Measurements from ENCODE around the gene HSPA8. TPM values are rescaled to one million over a fixed set of nuclear protein-coding genes. Genes with fewer than 3 reads are reported as not detected.

The HSPA8 gene
- total and polyA plus RNA-seq, 2 of the 8 experiments (the other 6 are each of a cell fraction or from before 2014, with no cell fraction given): 1,491 to 2,155 TPM

DNA sequence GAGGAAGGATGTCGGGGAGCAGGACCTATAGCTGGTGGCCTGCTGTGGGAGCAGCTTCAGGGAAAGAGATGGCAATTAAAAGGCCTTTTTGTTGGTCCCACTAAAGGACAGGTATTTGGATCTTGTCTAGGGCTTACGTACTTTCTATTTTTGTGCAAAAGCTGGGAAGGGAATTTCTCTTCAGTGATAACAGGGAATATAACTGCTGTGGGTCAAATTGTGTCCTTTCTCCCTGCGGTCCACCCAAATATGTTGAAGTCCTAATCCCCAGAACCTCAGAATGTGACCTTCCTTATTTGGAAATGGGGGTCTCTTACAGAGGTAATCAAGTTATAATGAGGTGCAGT is 14.0 kb downstream of the HSPA8 start:
- Histone ChIP-seq H4K5ac (ENCODE audit: insufficient read length, low read depth, low read length) (no peak overlapping the region), H4K20me1 (replicated peaks in 1 of 2; ENCODE audit: control insufficient read depth in 1 of 2, insufficient read depth in 2 of 2, low read length in 2 of 2) (no peaks in the 10 kb centered on the region), H2BK15ac (ENCODE audit: low read length) (no peak overlapping the region), H2BK12ac (ENCODE audit: low read depth, low read length) (no peak overlapping the region), H3K27me3 (replicated peaks in 1 of 4; ENCODE audit: control insufficient read depth in 3 of 4, extremely low read depth in 1 of 4, insufficient read depth in 3 of 4, low read length in 3 of 4) (no peaks in the 10 kb centered on the region), H2AK5ac (ENCODE audit: low read depth, low read length) (no peak overlapping the region), H3K4me2 (ENCODE audit: insufficient read depth in 1 of 2, low read depth in 2 of 2, low read length in 2 of 2) (no peak overlapping the region), H3K23me2 (ENCODE audit: low read depth, low read length) (no peaks in the 10 kb centered on the region), H3K4me1 (replicated peaks in 1 of 4; ENCODE audit: control insufficient read depth in 3 of 4, insufficient read depth in 4 of 4, low read length in 3 of 4) (no peaks in the 10 kb centered on the region), H2BK120ac (replicated peaks; ENCODE audit: low read depth, low read length) (no peak overlapping the region), H3K4ac (replicated peaks; ENCODE audit: insufficient read length, low read depth, low read length) (no peak overlapping the region), H2BK5ac (ENCODE audit: low read depth, low read length) (no peak overlapping the region), H3K14ac (ENCODE audit: insufficient read length) (no peak overlapping the region), H2AFZ (ENCODE audit: low read length) (no peak overlapping the region), H3K4me3 (ENCODE audit: extremely low read depth in 1 of 4, insufficient read depth in 2 of 4, low read depth in 3 of 4, low read length in 4 of 4) (no peak overlapping the region), H3K18ac (ENCODE audit: extremely low read depth, low read length) (no peak overlapping the region), H3K27ac (ENCODE audit: low read depth, low read length) (no peak overlapping the region), H4K91ac (replicated peaks; ENCODE audit: insufficient read length, low read length) (no peak overlapping the region), H2BK20ac (ENCODE audit: low read length) (no peak overlapping the region), H3K79me1 (ENCODE audit: low read depth, low read length) (no peaks in the 10 kb centered on the region), H3K36me3 (ENCODE audit: control insufficient read depth in 2 of 4, insufficient read depth in 4 of 4, low read length in 3 of 4) (0 out of 8 replicates have a peak, but pooled peaks cover 0 to 2% (median 0%) of the 10 kb centered on the region in 4 experiments), H3K9ac (replicated peaks in 1 of 4; ENCODE audit: extremely low read depth in 1 of 4, low read depth in 3 of 4, low read length in 3 of 4) (no peak overlapping the region), H3K9me3 (ENCODE audit: insufficient read depth in 2 of 2, low read depth in 1 of 2, low read length in 1 of 2) (no peaks in the 10 kb centered on the region), H3K79me2 (ENCODE audit: control insufficient read depth in 1 of 2, insufficient read depth in 2 of 2, low read length in 2 of 2) (no peaks in the 10 kb centered on the region), H4K8ac (ENCODE audit: extremely low read depth, insufficient read depth, low read length) (no peak overlapping the region), H3K56ac (replicated peaks; ENCODE audit: insufficient read length, low read depth, low read length) (no peak overlapping the region), H3K23ac (ENCODE audit: insufficient read length) (no peak overlapping the region)
- WGBS, 2 experiments (ENCODE audit: extremely low coverage in 1 of 2, insufficient coverage in 1 of 2, insufficient read length in 1 of 2, insufficient replicate concordance in 2 of 2, low coverage in 1 of 2, low lambda C conversion rate in 2 of 2, missing lambda C conversion rate in 1 of 2): 91% methylated on average over 3 of the region's 3 CpGs; no CpG with 5 or more reads in 1 of the 2 experiments
- ChIA-PET POLR2A (ENCODE audit: partially characterized antibody) (interaction anchor here (1.0 to 8.5 kb wide), 4 partner anchors 9 to 14 kb away, joined by 3 to 54 read pairs (median 6); partner anchors contain the start of gene HSPA8), CTCF (ENCODE audit: partially characterized antibody) (interaction anchor here (0.6 to 4.2 kb wide), 11 partner anchors 9 to 409 kb away, joined by 3 to 20 read pairs (median 8); no protein-coding TSS in a partner anchor)
- FAIRE-seq (no peak), DNase-seq (ENCODE audit: low read depth in 1 of 2, low spot score in 2 of 2) (no peak)
- TF ChIP-seq SRF (IDR thresholded peaks at IDR 0.05; ENCODE audit: low read depth, low read length) (no peak), SP2 (IDR thresholded peaks at IDR 0.05; ENCODE audit: low read length) (no peak), CREB1 (IDR thresholded peaks at IDR 0.05) (no peak), BCL11A (IDR thresholded peaks at IDR 0.05; ENCODE audit: low read depth in 2 of 2, low read length in 2 of 2) (no peak)
